Kidney (tissue), 14 donors: Measurements from ENCODE around the gene BABAM2. TPM values are rescaled to one million over a fixed set of nuclear protein-coding genes. Genes with fewer than 3 reads are reported as not detected.
"Not testable (repeated sequence)": the region's sequence is repeated elsewhere in the genome, so short reads cannot be mapped to it uniquely, and the experiment has no call there.

Experiments
- DNase-seq, 5 donors: peaks; one replicate each; pipeline ENCODE4 v3.0.0-alpha.2; 2013 to 2020
- FAIRE-seq: peaks from 2 replicates; lab custom pipeline; 2012; peaks lifted over from hg19 to GRCh38; lab: Jason Lieb, UNC
- H3K27ac ChIP-seq, 2 donors: one replicate each; pipeline ENCODE4 v1.7.0; 2013; ENCODE audit warnings: low read depth in 2 of 2, low read length in 2 of 2, inconsistent platforms in 1 of 2
- H3K27me3 ChIP-seq: one replicate; pipeline ENCODE4 v1.7.1; 2013; ENCODE audit warnings: low read length, inconsistent platforms; ENCODE audit not compliant: control insufficient read depth, insufficient read depth
- H3K36me3 ChIP-seq, 3 donors: one replicate each; pipeline versions ENCODE4 v1.7.0 to v1.7.1; 2013; ENCODE audit warnings: low read length in 3 of 3, control low read depth in 1 of 3, inconsistent platforms in 1 of 3; ENCODE audit not compliant: insufficient read depth in 3 of 3, control insufficient read depth in 2 of 3
- H3K4me1 ChIP-seq, 3 donors: one replicate each; pipeline versions ENCODE4 v1.7.0 to v1.7.1; 2013; ENCODE audit warnings: low read length in 3 of 3, inconsistent platforms in 1 of 3, low read depth in 1 of 3; ENCODE audit not compliant: control insufficient read depth in 2 of 3, insufficient read depth in 2 of 3
- H3K4me3 ChIP-seq, 3 donors: one replicate each; pipeline versions ENCODE4 v1.7.0 to v1.8.1; 2013; ENCODE audit warnings: low read length in 3 of 3, control low read depth in 1 of 3, inconsistent platforms in 1 of 3
- H3K9ac ChIP-seq, 3 donors: one replicate each; pipeline versions ENCODE4 v1.7.0 to v1.7.1; 2013; ENCODE audit warnings: low read length in 3 of 3, control low read depth in 1 of 3, inconsistent platforms in 1 of 3
- H3K9me3 ChIP-seq, 3 donors: one replicate each; pipeline versions ENCODE4 v1.7.0 to v1.7.1; 2013; ENCODE audit warnings: low read length in 3 of 3, control low read depth in 1 of 3, inconsistent platforms in 1 of 3; ENCODE audit not compliant: control insufficient read depth in 2 of 3, insufficient read depth in 1 of 3
- intact Hi-C: fragments of 100-400 bp; cut with DNase I; formaldehyde crosslinking; loops from one replicate; pipeline ENCODE4 v1.11.1; 2022
- polyA plus RNA-seq: library from polyadenylated mRNA; stranded (reverse); fragments of 350-450 nt; fragmentation: Illumina TruSeq; extraction: RNeasy Lipid Tissue Mini Kit (QIAGEN cat#74804); gene quantifications from one replicate; pipeline ENCODE4 v1.2.3, GENCODE V29; 2014; ENCODE audit warnings: low read depth, low replicate concordance; ENCODE audit not compliant: insufficient read depth
- total RNA-seq: library from RNA; stranded (reverse); fragmentation: NEBNext Ultra II Directional; extraction: Animal tissue kit (Norgen Biotek cat#: 25700); gene quantifications from one replicate; pipeline ENCODE4 v1.2.1, GENCODE V29; 2021
- TF ChIP-seq, protein P1 (sequence below): IDR thresholded peaks from 3 replicates; pipeline ENCODE4 v1.5.1; 2012; ENCODE audit warnings: mild to moderate bottlenecking, moderate library complexity, borderline replicate concordance; ENCODE audit not compliant: insufficient read depth; ENCODE audit errors: extremely low read depth
- donor health status: control.
- donor health status: control.
- donor health status: control.
- donor health status: control.
- donor health status: control.
- donor health status: DM: yes; HTN: yes; CAD: no.
- donor health status: Normal renal cell carcinoma (clear cell type).

Gene BABAM2
- total and polyA plus RNA-seq, 2 donors from 2014 or later, result 68.4 to 74.1 TPM

DNA sequence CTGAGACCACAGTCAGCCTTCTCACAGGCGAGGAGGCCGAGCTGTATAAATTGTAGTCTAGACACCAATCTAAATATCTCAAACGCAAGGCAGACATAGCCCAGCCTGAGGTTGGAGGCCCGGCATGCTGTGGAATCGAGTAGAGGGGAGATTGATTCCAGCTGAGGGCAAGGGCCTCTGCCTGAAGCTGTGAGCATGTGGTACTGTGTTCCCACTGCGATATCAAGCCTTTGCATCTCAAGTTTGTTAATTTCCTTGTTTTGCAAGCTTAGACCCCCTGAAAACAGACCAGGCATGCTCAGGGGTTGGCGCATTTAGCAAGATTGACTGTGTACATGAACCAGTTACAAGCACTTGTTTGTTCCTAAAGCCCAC lies 437.0 kb downstream of the BABAM2 start:
- H3K4me1 ChIP-seq, result peaks cover 0 to 19% (median 14%) of the 10 kb centered on the region in 3 donors

DNA sequence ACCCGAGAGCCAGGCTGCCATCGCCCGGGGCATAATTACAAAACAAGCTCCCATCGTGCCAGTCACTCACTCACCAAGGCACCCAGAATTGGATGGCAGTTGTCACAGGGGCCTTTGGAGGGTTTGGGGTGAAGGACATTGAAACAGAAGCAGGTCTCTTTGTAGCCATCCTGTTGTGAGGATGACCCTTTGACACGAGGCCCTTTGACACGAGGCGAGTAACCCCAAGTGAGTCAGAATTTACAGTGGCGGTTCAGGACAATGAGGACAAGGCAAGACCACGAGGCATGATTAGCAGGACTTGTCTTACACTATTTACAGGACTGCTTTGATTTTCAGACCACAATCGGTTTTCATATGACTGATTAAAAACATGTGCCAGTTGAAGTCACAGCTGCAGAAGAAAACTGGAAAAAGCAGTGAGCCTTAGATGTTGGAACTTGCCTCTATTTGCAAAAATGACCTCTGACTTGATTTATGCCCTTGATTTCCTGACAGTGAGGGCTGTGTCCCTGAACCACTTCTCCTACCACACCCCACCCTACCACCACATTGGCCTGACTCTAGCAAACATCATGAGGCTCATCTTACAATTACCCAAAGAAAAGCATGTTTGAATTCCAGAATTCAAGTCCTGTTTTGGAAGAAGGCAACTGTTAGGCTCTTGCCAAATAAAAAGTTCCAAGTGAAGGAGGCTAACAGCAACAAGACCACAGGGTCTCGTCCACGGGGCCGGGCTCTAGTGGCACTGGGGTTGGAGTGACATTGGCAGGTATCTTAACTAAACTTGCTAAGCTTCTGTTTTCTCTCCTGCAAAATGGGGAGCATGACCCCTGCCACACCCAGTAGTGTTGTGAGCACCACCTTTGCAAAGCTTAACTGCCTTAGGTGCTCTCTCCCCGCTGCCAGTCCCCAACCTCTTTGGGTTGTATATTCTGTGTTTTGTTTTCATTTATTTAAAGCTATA lies 437.7 kb downstream of the BABAM2 start:
- DNase-seq (peak in 1 of 5 donors; percentile 42), FAIRE-seq (no peak)
- Histone ChIP-seq H3K9me3 (no peaks in the 10 kb centered on the region), H3K27me3 (no peaks in the 10 kb centered on the region), H3K4me3 (no peak overlapping the region), H3K4me1 (peaks cover 0 to 19% (median 14%) of the 10 kb centered on the region in 3 donors), H3K36me3 (no peaks in the 10 kb centered on the region), H3K9ac (no peak overlapping the region), H3K27ac (peak overlapping the region; percentile 12 to 45)
- TF ChIP-seq, protein P1, sequence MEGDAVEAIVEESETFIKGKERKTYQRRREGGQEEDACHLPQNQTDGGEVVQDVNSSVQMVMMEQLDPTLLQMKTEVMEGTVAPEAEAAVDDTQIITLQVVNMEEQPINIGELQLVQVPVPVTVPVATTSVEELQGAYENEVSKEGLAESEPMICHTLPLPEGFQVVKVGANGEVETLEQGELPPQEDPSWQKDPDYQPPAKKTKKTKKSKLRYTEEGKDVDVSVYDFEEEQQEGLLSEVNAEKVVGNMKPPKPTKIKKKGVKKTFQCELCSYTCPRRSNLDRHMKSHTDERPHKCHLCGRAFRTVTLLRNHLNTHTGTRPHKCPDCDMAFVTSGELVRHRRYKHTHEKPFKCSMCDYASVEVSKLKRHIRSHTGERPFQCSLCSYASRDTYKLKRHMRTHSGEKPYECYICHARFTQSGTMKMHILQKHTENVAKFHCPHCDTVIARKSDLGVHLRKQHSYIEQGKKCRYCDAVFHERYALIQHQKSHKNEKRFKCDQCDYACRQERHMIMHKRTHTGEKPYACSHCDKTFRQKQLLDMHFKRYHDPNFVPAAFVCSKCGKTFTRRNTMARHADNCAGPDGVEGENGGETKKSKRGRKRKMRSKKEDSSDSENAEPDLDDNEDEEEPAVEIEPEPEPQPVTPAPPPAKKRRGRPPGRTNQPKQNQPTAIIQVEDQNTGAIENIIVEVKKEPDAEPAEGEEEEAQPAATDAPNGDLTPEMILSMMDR, result no peak
- intact Hi-C loops, result no loop called here

More for the DNA sequence above, 437.0 kb downstream of the BABAM2 start:
- Histone ChIP-seq H3K36me3 (no peaks in the 10 kb centered on the region), H3K27me3 (no peaks in the 10 kb centered on the region), H3K4me3 (no peak overlapping the region), H3K9me3 (no peaks in the 10 kb centered on the region), H3K9ac (no peak overlapping the region), H3K27ac (peak overlapping the region; percentile 12 to 45)
- TF ChIP-seq, protein P1, result no peak
- no peak for FAIRE-seq
- peak in 1 of 5 donors; percentile 45 for DNase-seq
- intact Hi-C loops, result no loop called here

DNA sequence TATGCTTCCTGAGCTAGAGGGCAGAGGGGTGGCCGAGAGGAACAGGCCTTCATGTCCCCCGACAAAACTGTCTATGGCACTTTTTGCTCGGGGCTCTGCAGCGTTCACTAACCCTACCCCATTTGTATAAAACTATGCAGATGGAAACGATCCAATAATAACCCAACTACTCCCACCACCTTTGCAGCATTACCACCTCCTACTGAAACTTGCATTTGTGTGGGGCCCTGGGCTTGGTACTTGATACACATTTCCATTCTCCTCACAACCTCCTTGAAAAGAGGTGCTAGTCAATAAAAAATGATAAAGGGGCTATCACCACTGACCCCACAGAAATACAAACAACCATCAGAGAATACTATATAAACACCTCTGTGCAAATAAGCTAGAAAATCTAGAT lies 438.7 kb downstream of the BABAM2 start:
- Histone ChIP-seq H3K27me3 (no peaks in the 10 kb centered on the region), H3K4me3 (no peak overlapping the region), H3K9me3 (no peaks in the 10 kb centered on the region), H3K27ac (no peak overlapping the region), H3K9ac (no peak overlapping the region), H3K36me3 (no peaks in the 10 kb centered on the region), H3K4me1 (peaks cover 0 to 19% (median 14%) of the 10 kb centered on the region in 3 donors)
- intact Hi-C loops, result no loop called here
- FAIRE-seq, result no peak
- TF ChIP-seq, protein P1, result no peak
- DNase-seq, result no peak

DNA sequence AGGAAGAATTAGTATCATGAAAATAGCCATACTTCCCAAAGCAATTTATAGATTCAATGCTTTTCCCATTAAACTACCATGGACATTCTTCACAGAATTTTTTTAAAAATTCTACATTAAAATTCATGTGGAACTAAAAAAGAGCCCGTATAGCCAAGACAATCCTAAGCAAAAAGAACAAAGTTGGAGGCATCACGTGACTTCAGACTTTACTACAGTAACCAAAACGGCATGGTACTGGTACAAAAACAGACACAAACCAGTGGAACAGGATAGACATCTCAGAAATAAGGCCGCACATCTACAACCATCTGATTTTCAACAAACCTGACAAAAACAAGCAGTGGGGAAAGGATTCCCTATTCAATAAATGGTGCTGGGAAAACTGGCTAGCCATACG lies 440.2 kb downstream of the BABAM2 start:
- H3K4me1 ChIP-seq, result peaks cover 0 to 15% (median 14%) of the 10 kb centered on the region in 3 donors
- DNase-seq, intact Hi-C loops, H3K27ac ChIP-seq, H3K27me3 ChIP-seq, H3K9ac ChIP-seq, H3K36me3 ChIP-seq, H3K4me3 ChIP-seq, H3K9me3 ChIP-seq, FAIRE-seq: not testable (repeated sequence)

DNA sequence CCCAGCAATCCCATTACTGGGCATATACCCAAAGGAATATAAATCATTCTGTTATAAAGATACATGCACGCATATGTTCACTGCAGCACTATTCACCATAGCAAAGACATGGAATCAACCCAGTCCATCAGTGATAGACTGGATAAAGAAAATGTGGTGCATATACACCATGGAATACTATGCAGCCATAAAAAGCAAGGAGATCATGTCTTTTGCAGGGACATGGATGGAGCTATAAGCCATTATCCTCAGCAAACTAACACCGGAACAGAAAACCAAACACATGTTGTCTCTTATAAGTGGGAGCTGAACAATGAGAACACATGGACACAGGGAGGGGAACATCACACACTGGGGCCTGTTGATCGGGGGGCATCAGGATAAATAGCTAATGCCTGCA lies 441.3 kb downstream of the BABAM2 start:
- FAIRE-seq, H3K4me3 ChIP-seq, intact Hi-C loops, H3K27me3 ChIP-seq, H3K36me3 ChIP-seq, DNase-seq, H3K27ac ChIP-seq, H3K9ac ChIP-seq, H3K9me3 ChIP-seq: not testable (repeated sequence)
- peaks cover 0 to 16% (median 7%) of the 10 kb centered on the region in 3 donors for H3K4me1 ChIP-seq
